Activated T-cell treated with anti-CD3 and anti-CD28 coated beads, Interleukin-2, amount 50 U/mL, for 1 hour (primary cell): ENCODE data around the gene MYEOV.

Experiments used
- DNase-seq: peaks from one replicate; pipeline ENCODE4 v3.0.0-alpha.2; 2020

MYEOV gene

DNA sequence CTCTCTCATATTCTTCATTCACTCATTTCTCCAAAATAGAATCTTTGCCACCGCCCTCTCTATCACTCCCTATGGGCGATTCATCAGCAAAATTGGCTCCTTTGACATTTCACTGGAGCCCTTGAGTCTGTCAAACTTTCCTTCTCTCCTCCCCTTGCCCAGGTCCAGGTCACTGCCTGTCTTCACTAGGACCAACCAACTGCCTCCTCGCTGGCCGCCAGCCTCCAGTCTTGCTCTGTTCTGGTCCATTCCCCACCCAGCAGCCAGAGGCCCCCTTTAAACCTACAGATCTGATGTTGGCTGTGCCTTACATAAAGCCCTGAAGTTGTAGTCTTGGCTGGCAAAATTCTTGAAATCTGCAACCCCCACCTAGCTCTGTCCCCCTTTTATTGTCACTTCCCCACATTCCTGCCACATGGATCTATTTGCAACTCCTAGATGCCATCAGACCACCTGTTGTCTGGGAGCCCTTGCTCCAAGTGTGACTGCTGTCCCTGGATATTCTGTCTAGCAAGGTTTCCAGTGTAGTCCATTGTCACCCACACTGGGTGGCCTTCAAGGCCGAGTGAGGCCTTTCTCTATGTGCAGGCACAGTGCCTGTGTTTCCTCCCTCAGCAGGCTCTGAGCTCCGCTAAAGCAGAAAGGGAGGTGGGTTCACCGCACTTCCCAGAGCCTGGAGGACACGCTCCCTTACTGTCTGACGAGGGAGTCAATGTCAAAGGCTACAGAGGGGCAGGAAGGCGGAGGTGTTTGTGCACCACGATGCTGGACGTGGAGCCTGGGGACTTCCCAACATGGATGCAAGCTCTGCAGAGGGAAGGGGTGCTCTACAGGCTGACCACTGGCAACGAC is 25.5 kb downstream of the MYEOV start:
- DNase-seq = no peak

GRCh38 chr11:69320326-69320725 is 26.4 kb downstream of the MYEOV start:
- no peak for DNase-seq

DNA sequence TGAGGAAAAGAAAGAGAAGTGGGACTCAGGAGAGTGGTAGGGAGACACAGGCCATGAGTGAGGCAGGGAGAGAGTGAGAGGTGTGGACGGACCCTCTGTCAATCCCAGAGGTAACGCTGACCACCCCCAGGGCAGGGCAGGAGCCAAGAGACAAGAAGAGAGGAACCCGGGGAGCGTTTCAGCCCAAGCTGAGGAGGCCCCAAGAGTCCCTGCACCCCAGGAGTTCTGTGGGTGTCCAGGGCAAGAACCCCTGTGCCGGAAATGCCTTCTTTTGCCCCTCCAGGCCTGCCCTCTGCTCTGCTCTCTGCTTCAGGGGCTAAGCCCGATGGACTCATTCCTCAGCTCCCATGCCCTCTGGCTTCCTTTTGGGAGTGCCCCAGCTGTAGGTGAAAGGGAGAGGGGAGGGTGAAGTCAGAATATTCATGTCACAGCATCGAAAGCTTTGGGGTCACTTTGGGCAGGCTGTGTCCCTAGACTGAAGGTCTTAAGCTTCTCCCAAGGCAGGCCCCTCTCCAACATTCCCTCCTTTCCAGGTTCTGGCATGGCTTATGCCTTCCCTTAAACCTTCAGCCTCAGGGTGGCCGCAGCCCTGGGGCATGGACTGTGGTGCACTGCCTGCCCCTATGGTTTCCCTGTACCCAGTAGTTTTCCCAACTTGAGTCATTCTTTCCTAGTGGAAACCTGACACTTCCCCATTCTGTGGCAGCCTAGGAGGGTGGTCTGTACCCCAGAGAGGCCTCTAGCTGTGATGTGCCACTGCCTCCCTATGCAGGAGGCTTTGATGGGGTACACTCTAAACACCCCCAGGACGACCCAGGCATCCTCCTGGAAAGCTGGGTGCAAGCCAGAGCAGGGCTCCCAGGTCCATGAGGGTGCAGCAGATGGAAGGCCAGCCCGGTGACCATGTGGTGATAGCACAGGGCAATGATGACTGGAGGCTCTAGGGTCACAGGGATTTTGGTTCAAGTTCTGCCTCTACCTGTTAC is 27.1 kb downstream of the MYEOV start:
- no peak for DNase-seq

DNA sequence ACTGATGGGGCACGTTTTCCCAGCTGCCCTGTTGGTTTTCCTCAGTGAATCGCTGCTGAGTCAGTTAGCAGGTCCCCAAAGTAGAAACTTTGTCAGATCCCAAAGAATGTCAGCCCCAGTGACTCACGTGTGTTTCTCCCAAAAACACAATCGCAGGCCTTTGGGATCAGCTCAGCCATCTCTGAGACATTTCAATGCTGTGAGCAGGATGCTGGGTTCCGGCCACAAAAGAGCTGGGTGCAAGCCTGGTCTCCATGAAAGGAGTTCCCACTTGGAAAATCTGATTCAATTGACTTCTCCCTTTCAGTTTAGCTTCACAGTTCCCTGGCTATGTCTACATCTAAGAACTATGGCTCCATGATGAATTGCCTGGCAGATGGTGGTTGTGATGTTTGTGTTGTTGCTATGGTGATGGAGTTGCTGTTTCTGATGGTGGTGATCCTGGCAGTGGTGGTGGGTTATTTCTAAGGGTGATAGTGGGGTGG is 28.0 kb downstream of the MYEOV start:
- no peak for DNase-seq

GRCh38 chr11:69325446-69325845 is 31.5 kb downstream of the MYEOV start:
- DNase-seq = no peak

- no peak for DNase-seq
Observed at GRCh38 chr11:69326622-69327219, 32.8 kb downstream of the MYEOV start.

- DNase-seq = no peak
Observed at GRCh38 chr11:69327741-69328191, 33.8 kb downstream of the MYEOV start.

GRCh38 chr11:69328231-69328630 is 34.3 kb downstream of the MYEOV start:
- no peak for DNase-seq

GRCh38 chr11:69329581-69329980 is 35.6 kb downstream of the MYEOV start:
- DNase-seq = no peak

GRCh38 chr11:69330330-69330729 is 36.4 kb downstream of the MYEOV start:
- no peak for DNase-seq

GRCh38 chr11:69333149-69333710 is 39.3 kb downstream of the MYEOV start:
- no peak for DNase-seq

DNA sequence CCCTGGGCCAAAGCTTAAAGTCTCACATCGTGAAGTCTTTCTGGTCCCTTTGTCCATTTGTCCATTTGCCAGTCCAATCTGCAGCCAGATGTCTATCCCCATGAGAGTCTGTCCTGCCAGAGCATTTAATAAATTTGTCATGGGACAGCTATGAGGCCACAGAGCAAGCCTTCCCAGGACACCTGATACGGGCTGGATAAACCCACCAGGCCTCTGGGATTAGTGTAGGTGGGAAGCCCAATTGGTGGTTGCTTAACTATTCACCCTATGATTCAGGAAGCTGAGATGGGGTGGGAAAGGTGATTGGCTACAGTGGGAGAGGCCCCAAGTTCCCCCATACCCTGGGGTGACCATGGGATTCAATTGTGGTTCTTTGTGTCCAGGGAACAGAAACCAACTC is 39.9 kb downstream of the MYEOV start:
- no peak for DNase-seq

DNA sequence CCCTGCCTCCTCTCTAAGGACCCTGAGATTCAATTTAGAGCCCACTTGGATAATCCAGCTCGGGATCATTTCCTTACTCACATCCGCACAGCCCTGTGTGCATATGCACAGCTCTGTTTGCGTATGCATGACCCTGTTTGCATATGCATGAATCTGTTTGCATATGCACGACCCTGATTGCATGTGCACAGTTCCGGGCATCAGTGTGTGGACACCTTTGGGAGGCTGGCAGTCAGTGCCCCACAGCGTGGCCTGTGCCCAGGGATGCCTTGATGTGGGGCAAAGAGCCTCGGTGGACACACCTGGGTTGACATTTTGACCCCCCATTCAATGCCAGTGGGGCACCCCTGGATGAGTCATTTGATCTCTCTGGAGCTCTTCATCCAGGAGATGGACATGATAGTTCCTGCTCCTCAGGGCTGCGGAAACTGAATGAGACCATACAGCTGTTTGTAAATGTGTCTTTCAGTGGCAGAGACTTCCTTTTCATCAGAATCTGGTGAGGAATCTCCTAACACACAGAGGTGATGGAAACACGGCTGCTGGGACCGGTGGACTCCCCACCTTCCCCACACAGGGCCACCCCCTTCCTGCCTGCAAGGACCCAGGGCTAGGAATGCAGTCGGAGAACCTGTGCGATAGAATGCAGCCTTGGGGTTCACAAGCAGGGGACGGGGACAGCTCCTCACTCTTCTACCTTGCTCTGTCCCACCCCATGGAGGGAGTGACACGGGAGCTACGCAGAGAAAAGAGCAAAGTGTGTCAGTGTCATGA is 41.2 kb downstream of the MYEOV start:
- no peak for DNase-seq

GRCh38 chr11:69335781-69336405 is 41.9 kb downstream of the MYEOV start:
- no peak for DNase-seq

DNA sequence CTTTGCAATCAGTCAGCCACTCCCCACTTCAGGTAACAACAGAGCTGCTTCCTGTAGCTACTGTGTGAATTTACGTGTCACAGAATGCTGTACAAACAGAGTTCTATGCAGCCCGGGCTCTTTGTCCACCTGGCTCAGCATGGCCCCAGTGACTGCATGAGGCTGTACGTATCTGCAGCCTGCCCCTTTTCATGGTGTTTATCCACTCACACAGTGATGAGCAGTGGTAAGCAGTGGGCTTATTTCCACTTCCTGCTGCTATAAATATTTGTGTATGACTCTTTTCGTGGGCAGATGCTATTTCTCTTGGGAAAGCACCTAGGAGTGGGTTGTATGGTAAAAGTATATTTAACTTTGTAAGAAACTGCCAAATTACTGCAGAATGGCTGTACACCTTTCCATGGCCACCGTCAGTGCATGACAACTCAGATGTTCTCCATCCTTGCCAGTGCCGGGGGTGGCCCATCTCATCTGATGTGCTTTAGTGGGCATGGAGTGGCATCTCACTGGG is 43.3 kb downstream of the MYEOV start:
- DNase-seq = no peak

DNA sequence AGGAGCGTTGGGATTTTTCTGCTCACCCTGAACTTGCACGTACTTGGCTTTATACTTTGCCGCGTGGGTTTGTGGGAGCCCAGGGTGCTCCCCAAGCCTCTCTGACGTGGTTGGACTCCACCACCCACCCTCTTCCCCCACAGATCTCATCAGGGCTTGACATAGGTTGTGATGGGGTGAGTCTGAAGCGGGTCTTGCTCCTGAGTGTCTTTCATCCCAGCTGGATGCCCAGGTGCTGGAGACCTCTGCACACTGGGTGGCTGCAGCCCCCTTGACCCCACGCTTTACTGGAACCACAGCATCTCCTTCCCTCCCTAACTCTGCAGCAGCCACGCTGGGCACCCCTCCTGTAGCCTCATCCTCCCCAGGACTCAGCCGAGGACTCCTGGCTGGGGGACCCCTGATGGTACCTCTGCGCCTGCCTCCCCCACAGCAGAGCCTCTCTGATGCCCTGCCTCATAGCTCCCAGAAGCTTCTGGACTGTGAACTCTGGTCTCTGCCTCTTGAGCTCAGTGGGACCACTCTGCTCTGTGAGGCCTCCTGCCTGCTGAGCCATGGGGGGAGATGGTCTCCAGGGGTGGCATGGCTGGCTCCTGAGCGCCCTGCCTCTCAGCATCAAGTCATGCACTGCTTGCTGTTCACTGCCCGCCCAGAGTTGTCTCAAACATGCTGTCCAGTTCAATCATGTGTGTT is 45.2 kb downstream of the MYEOV start:
- no peak for DNase-seq

- DNase-seq = no peak
Observed at GRCh38 chr11:69339983-69340565, 46.1 kb downstream of the MYEOV start.

- DNase-seq = no peak
Observed at GRCh38 chr11:69342588-69343330, 48.8 kb downstream of the MYEOV start.
